HG03378 (cell line): ENCODE data around the gene FAM110D.

Source experiments
- ATAC-seq: cut with Tn5 transposase; IDR thresholded peaks from one replicate; pipeline ENCODE4 v1.9.1; 2021; ENCODE audit warnings: mild to moderate bottlenecking, moderate library complexity; ENCODE audit not compliant: unreplicated experiment

Gene FAM110D

GRCh38 chr1:26127235-26128163 lies 31.4 kb upstream of the FAM110D start:
- ATAC-seq: no peak

DNA sequence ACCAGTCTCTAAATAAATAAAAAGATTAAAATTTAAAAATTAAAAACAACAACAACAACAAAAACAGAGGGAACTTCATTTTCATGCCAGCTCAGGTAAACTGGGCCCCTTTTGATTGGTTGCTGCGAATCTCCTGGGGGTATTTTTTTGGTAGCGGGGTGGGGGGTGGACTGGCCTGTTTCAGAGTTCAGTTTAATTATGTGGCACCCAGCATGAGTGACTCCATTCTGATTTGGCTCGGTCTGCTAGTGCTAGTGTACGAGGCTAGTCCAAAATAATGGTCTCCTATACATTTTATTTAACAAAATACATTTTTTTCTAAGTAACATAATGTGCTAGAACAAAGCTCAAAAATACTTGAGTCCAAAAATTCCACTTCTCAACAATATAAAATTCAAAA lies 29.1 kb upstream of the FAM110D start:
- no peak for ATAC-seq

DNA sequence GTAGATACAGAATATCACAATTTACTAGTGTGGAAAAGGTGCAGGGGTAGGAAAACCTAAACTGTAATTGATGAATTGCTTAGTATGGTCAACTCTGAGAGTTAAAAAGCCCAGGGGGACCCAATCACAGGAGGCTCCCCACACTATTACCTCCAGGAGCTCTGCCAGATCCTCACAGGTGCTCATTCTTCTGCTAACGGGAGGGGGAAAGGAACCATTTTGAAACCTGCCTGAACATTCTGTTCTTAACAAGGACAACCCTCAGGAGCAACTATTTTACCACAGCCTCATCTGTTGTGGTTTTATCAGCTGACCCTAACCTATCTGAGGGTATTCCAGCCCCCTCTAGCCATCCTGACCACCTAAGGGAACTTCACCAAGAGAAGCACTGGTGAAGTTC lies 28.2 kb upstream of the FAM110D start:
- no peak for ATAC-seq

DNA sequence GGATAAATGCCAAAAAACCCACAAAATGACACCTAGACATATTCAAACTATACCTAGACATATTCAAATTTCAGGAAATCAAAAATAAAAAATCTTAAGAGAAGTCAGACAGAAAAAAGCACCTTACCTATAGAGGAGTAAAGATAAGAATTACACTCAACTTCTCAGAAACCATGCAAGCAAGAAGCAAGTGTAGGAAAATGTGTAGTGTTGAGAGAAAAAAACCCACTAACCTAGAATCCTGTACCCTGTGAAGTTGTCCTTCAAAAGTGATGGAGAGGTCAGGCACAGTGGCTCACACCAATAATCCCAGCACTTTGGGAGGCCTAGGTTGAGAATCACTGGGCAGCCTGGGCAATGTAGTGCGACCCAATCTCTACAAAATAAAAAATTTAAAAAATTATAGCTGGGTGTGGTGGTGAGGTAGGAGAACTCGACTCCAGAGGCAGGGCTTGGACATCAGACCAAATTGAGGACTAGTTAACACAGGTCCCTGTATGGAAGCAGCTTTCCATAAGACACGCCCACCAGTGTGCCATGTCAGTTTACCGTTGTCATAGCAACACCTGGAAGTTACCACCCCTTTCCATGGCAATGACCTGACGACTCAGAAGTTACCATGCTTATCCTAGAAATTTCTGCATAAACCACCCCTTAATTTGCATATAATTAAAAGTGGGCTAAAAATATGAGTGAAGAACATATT lies 26.6 kb upstream of the FAM110D start:
- no peak for ATAC-seq

DNA sequence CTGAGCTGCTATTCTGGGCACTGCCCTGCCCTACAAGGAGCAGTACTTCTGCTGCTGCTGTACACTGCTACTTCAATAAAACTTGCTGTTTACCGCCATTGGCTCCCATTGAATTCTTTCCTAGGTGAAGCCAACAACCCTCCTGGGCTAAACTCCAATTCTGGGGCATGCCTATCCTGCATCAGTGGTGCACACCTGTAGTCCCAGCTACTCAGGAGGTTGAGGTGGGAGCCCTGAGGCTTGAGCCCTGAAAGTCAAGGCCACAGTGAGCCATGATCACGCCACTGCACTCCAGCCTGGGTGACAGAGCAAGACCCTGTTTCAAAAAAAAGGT lies 26.1 kb upstream of the FAM110D start:
- ATAC-seq: no peak

- no peak for ATAC-seq
These were observed 24.4 kb upstream of the FAM110D start for GRCh38 chr1:26134466-26134865.

GRCh38 chr1:26138974-26139558 lies 19.8 kb upstream of the FAM110D start:
- no peak for ATAC-seq

DNA sequence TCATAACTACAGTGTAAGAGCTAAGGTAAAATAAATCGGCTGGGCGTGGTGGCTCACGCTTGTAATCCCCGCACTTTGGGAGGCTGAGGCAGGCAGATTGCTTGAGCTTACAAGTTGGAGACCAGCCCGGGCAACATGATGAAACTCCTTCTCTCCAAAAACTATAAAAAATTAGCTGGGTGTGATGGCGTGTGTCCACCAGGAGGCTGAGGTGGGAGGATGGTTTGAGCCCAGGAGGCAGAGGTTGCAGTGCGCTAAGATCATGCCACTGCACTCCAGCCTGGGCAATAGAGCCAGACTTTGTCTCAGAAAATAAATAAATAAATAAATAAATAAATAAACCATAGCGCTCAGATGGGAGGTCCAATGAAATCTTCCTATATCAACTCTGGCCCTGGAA lies 16.7 kb upstream of the FAM110D start:
- ATAC-seq: no peak

DNA sequence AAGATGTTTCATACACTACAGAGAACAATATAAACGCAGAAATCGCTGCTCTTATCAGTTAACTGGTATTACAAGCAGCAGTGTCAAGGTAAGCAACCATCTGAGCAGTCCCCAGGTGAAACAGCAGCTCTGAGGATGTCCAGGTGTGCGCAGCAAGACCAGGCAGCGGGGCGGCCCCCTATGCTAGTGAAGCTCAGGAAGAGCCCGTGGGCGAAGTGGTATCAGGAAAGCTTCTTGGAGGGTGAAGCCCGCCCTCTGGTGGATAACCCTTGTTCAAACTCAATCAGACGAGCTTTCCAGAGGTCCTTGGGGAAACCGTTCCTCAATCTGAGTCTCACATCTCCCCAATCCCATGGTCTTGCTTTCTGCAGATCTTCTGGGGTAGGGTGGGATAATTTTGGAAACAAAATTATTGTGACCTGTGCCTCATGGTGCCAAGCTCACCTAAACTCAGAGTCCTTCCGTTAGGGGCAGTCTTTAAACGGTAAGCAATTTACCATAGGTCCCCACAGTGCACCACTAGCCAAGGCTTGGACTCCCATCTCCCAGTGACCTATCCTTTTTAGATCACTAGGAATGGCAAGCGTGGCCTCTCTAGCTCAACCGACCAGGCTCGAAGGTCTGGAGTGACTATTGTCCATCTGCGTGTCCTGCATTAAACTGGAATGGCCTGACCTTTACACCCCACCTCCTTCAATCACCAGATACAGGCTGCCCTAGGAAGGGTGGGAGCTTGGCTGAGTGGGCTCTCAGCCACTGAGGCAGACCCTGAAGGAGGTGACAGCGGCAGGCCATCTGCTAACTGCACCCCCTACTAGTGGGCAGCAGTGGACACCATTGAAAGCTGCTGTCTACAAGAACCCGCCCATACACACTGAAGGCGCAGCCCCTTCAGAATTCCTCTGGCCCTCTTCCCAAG lies 13.6 kb upstream of the FAM110D start:
- ATAC-seq: no peak

- ATAC-seq: no peak
These were observed 13.0 kb upstream of the FAM110D start for GRCh38 chr1:26145960-26146294.

- no peak for ATAC-seq
These were observed 10.0 kb upstream of the FAM110D start for GRCh38 chr1:26148887-26149286.

- no peak for ATAC-seq
These were observed 4.8 kb upstream of the FAM110D start for GRCh38 chr1:26153966-26154532.

- ATAC-seq: no peak
These were observed 4.1 kb upstream of the FAM110D start for GRCh38 chr1:26154750-26155149.

- ATAC-seq: no peak
These were observed 3.3 kb upstream of the FAM110D start for GRCh38 chr1:26155370-26156284.

DNA sequence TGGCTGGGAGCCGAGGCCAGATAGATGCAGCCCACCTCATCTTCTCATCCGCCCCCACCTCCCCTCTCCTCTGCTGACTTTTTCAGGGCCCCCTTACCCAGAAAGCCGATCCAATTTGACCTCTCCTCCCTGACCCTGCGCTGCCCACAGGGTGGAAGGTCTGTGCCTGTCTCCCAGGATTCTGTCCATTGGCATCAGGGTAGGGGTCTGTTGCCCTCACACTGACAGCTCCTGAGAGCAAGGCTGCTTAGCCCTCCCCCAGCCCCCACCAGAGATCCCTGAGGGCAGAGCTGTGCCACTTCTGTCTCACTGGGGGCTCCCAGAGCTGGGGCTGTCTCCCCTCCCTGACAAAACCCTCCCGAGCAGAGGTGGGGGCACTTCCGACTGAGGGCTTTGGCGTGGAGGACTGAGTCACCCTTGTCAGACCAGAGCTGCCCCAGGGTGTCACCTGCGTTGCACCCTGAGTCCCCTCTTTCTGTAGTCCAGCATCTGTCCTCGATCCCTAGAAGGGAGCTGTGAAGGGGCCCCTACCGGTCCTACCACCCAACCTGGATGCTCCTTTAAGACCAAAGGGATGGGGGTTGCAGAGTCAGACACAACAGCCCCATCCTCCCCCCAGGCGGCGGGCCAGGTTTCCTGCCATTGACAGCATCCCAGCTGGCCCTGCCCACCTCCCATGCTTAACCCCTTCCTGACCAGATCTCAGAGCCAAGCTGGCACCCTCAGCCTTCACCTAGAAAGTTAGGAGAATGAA lies 2.4 kb upstream of the FAM110D start:
- ATAC-seq: no peak

DNA sequence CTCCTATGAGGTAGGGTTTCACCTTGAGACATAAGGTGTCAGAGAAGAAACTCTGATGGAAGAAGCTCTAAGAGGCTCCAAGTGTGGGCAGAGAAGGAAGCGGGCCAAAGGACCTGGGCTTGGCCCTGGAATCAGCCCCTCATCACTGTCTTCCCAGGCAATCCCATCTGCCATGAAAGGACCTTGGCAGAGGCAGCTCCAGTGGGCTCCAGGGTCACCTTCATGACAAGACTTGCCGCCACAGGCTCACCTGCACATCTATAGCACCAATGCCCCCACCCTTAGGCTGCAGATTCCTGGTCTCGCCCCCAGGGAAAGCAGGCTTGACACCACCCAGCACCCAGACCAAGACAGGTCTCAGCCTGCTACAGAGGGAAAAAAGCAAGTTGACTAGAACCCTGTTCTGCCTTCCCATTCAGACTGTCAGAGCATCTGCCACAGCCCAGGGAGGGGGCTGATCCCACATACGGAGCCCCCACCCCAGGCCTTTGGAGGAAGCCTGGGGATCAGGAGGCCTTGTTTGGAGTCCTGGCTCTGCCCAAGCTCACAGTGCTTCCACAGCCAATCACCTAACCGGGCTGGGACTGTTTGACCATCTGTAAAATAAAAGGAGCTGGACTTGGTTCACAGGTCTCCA lies 490 bp upstream of the FAM110D start:
- no peak for ATAC-seq

DNA sequence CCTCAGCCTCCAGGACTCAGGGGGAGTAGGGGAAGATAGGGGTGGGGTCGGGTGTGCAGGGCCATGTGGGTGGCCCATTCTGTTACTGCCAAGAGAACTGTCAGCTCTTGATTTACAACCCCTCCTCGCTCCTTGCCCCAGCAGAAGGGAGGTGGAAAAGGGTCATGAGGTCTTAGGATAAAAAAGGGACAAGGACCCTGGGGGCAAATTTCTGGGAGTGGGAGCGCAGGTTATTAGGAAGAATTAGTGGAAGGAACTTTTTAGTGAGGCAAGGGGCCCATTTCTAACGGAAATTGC lies 812 bp downstream of the FAM110D start:
- no peak for ATAC-seq

GRCh38 chr1:26160527-26161414 lies 1.9 kb downstream of the FAM110D start:
- no peak for ATAC-seq
